Heart right ventricle (tissue), 16 donors: ENCODE data around the gene SRGAP1. TPM values are rescaled to one million over a fixed set of nuclear protein-coding genes. Genes with fewer than 3 reads are reported as not detected.
A peak's percentile ranks its signal among the peaks of the same experiment; 100 is the strongest.

Source experiments
- ATAC-seq, 8 donors: fragments of 200-7000 bp; cut with Tn5 transposase; one replicate each; pipeline ENCODE4 v1.9.1; 2020; ENCODE audit warnings: mild to moderate bottlenecking in 8 of 8, moderate library complexity in 8 of 8, moderate number of reproducible peaks in 1 of 8
- DNase-seq, 2 donors: peaks; one replicate each; pipeline ENCODE4 v3.0.0-alpha.2; 2020
- H3K27ac ChIP-seq, 10 donors: fragments of 200-600 bp; sonication (generic) in 2 of 10; one replicate each; pipeline versions ENCODE4 v1.5.0 to v1.8.0; 2020 to 2022; ENCODE audit warnings: mild to moderate bottlenecking in 3 of 10
- H3K27me3 ChIP-seq, 7 donors: fragments of 200-600 bp; one replicate each; pipeline ENCODE4 v1.8.0; 2021 to 2022; ENCODE audit warnings: mild to moderate bottlenecking in 2 of 7
- H3K36me3 ChIP-seq, 9 donors: fragments of 200-600 bp; sonication (generic) in 1 of 9; one replicate each; pipeline versions ENCODE4 v1.5.0 to v1.8.0; 2020 to 2022; ENCODE audit warnings: mild to moderate bottlenecking in 2 of 9
- H3K4me1 ChIP-seq, 9 donors: fragments of 200-600 bp; sonication (generic) in 1 of 9; one replicate each; pipeline versions ENCODE4 v1.5.0 to v1.8.0; 2020 to 2022; ENCODE audit warnings: mild to moderate bottlenecking in 4 of 9
- H3K4me3 ChIP-seq, 10 donors: fragments of 200-600 bp; sonication (generic) in 2 of 10; one replicate each; pipeline versions ENCODE4 v1.5.0 to v1.8.0; 2020 to 2022; ENCODE audit warnings: mild to moderate bottlenecking in 7 of 10, moderate library complexity in 2 of 10
- H3K9me3 ChIP-seq, 11 donors: fragments of 200-600 bp in 10 of 11; sonication (generic) in 2 of 11; one replicate each; pipeline versions ENCODE4 v1.5.0 to v1.8.0; 2013 to 2022; ENCODE audit warnings: mild to moderate bottlenecking in 2 of 11, control low read depth in 1 of 11, moderate library complexity in 1 of 11
- CTCF ChIP-seq, 9 donors: fragments of 200-600 bp; sonication (generic) in 2 of 9; IDR thresholded peaks; one replicate each; pipeline versions ENCODE4 v1.5.0 to v1.8.0; 2021 to 2022; ENCODE audit warnings: antibody characterized with exemption in 9 of 9, mild to moderate bottlenecking in 5 of 9, moderate library complexity in 1 of 9
- WGBS, 2 donors: extraction: QIAGEN DNeasy Blood & Tissue Kit; methylation state at CpG; one replicate each; pipeline ENCODE4 v1.1.7; 2013; ENCODE audit warnings: inconsistent platforms in 1 of 2; 5-methylcytosine and 5-hydroxymethylcytosine counted together
- intact Hi-C, 10 donors: fragments of 100-400 bp; cut with DNase I; formaldehyde crosslinking; loops; one replicate each; pipeline versions ENCODE4 v1.11.1 to v1.14.2; 2022
- polyA plus RNA-seq, 2 donors: library from polyadenylated mRNA; stranded (reverse); fragments of 200-250 nt; gene quantifications; one replicate each; pipeline ENCODE4 v1.2.3, GENCODE V29; 2013
- total RNA-seq, 10 donors: library from RNA; stranded (reverse); fragmentation: NEBNext Ultra II Directional in 3 of 10; extraction: Animal tissue kit (Norgen Biotek cat#: 25700) in 3 of 10; gene quantifications; one replicate each; pipeline versions ENCODE4 v1.2.1 to v1.2.4, GENCODE V29; 2021 to 2023
- donor health status: Arrhythmogenic right ventricular cardiomyopathy.
- donor health status: ischemic (EF 13 %, LVEDD 7.1; RV severe dilation, severe dysfunction).
- donor health status: healthy with polysubstance abuse.
- donor health status: DM: no; HTN: yes; CAD: no.
- donor health status: DM: no; HTN: no; CAD: no.
- donor health status: ischemic (EF 25% LVEDD 6.9; RV normal size, moderate dysfunction).
- donor health status: ischemic (EF 25% LVEDD 5.7; RV mildly dilated, moderate dysfunction).
- donor health status: healthy.
- donor health status: DM: yes; HTN: yes; CAD: no.
- donor health status: Ischemic cardiomyopathy.
- donor health status: ischemic (EF 35%, LVEDD 5.7; RV mildly dilated, moderate dysfunction).
- donor health status: nonischemic (EF 11% LVEDD 7.7; RV severe dilation, severe dysfunction).
- donor health status: DM: yes; HTN: yes; CAD: no.
- donor health status: PGD.
- donor health status: ischemic (EF 29% LVEDD 5.4; RV normal size, mild dysfunction).
- donor health status: nonischemic (EF 23%, LVEDD 6.1; RV moderate dilation, normal function).

The SRGAP1 gene
- total and polyA plus RNA-seq, 12 donors, result 1.3 to 6.4 (median 3.6) TPM

GRCh38 chr12:63802012-63802608 lies 42.4 kb upstream of the SRGAP1 start:
- Histone ChIP-seq H3K4me1 (no peaks in the 10 kb centered on the region), H3K9me3 (no peaks in the 10 kb centered on the region), H3K36me3 (peaks cover 0 to 28% (median 3%) of the 10 kb centered on the region in 9 donors), H3K27me3 (no peaks in the 10 kb centered on the region), H3K27ac (no peak overlapping the region), H3K4me3 (no peak overlapping the region)
- 68% methylated on average over 6 of the region's 6 CpGs for WGBS, 2 donors
- TF ChIP-seq CTCF (IDR thresholded peaks at IDR 0.05), result peak; percentile 27 to 72 (median 60)
- DNase-seq (no peak), ATAC-seq (no peak)
- intact Hi-C loops, result loop anchor here in 9 of 10 donors (2.0 to 10.0 kb wide), 6 partner anchors 127 to 705 kb away; no protein-coding TSS in a partner anchor

- DNase-seq, result no peak
- Histone ChIP-seq H3K4me1 (no peaks in the 10 kb centered on the region), H3K9me3 (no peaks in the 10 kb centered on the region), H3K27me3 (no peaks in the 10 kb centered on the region), H3K4me3 (no peak overlapping the region), H3K27ac (no peak overlapping the region), H3K36me3 (peaks cover 0 to 49% (median 9%) of the 10 kb centered on the region in 9 donors)
- TF ChIP-seq CTCF (IDR thresholded peaks at IDR 0.05), result no peak
- intact Hi-C loops, result loop anchor here in 8 of 10 donors (5.0 to 10.0 kb wide), 5 partner anchors 130 to 707 kb away; no protein-coding TSS in a partner anchor
- WGBS, 2 donors, result 84 to 94% methylated on average over 2 of the region's 2 CpGs
- no peak for ATAC-seq
Measured at GRCh38 chr12:63804746-63805145, 39.8 kb upstream of the SRGAP1 start.

GRCh38 chr12:63805704-63806672 lies 38.5 kb upstream of the SRGAP1 start:
- Histone ChIP-seq H3K9me3 (no peaks in the 10 kb centered on the region), H3K4me1 (no peaks in the 10 kb centered on the region), H3K27me3 (no peaks in the 10 kb centered on the region), H3K36me3 (peaks cover 0 to 50% (median 9%) of the 10 kb centered on the region in 9 donors), H3K27ac (no peak overlapping the region), H3K4me3 (no peak overlapping the region)
- WGBS, 2 donors, result 80 to 89% methylated on average over 3 of the region's 3 CpGs
- TF ChIP-seq CTCF (IDR thresholded peaks at IDR 0.05), result no peak
- no peak for ATAC-seq
- no peak for DNase-seq
- intact Hi-C loops, result loop anchor here in 4 of 10 donors (10.0 kb wide), 3 partner anchors 131 to 701 kb away; no protein-coding TSS in a partner anchor

GRCh38 chr12:63808631-63809030 lies 35.9 kb upstream of the SRGAP1 start:
- Histone ChIP-seq H3K9me3 (no peaks in the 10 kb centered on the region), H3K4me1 (no peaks in the 10 kb centered on the region), H3K36me3 (peaks cover 0 to 50% (median 9%) of the 10 kb centered on the region in 9 donors), H3K27ac (no peak overlapping the region), H3K27me3 (no peaks in the 10 kb centered on the region), H3K4me3 (no peak overlapping the region)
- ATAC-seq, result no peak
- DNase-seq, result no peak
- TF ChIP-seq CTCF (IDR thresholded peaks at IDR 0.05), result no peak
- WGBS, 2 donors, result 49 to 55% methylated on average over 5 of the region's 5 CpGs
- intact Hi-C loops, result loop anchor here in 4 of 10 donors (10.0 kb wide), 3 partner anchors 134 to 704 kb away; no protein-coding TSS in a partner anchor
